ENCODE measurements around the gene TSSK6.

DNA sequence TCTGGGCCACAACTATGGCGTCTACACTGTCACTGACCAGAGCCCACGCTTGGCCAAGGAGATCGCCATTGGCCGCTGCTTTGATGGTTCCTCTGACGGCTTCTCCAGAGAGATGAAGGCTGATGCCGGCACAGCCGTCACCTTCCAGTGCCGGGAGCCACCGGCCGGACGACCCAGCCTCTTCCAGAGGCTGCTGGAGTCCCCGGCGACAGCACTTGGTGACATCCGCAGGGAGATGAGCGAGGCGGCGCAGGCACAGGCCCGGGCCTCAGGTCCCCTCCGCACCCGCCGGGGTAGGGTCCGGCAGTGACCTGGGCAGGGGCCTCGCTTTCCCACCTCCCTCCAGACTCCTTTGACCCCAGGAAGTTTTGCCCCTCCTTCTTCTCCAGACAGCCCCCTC, 30.4 kb upstream of the TSSK6 start:
- TF ChIP-seq, protein P1, sequence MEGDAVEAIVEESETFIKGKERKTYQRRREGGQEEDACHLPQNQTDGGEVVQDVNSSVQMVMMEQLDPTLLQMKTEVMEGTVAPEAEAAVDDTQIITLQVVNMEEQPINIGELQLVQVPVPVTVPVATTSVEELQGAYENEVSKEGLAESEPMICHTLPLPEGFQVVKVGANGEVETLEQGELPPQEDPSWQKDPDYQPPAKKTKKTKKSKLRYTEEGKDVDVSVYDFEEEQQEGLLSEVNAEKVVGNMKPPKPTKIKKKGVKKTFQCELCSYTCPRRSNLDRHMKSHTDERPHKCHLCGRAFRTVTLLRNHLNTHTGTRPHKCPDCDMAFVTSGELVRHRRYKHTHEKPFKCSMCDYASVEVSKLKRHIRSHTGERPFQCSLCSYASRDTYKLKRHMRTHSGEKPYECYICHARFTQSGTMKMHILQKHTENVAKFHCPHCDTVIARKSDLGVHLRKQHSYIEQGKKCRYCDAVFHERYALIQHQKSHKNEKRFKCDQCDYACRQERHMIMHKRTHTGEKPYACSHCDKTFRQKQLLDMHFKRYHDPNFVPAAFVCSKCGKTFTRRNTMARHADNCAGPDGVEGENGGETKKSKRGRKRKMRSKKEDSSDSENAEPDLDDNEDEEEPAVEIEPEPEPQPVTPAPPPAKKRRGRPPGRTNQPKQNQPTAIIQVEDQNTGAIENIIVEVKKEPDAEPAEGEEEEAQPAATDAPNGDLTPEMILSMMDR (conservative IDR thresholded peaks at IDR 0.05; ENCODE audit: low read depth in 2 of 2), result no peak
- TF ChIP-seq EZH2phosphoT487 (IDR thresholded peaks at IDR 0.05; ENCODE audit: unreplicated experiment) (no peak), JUNB (IDR thresholded peaks at IDR 0.05; ENCODE audit: unreplicated experiment) (no peak), EZH2 (IDR thresholded peaks at IDR 0.05; ENCODE audit: low read depth, unreplicated experiment) (no peak), STAT1 (IDR thresholded peaks at IDR 0.05; ENCODE audit: unreplicated experiment) (no peak), POLR2AphosphoS5 (IDR thresholded peaks at IDR 0.05; ENCODE audit: low read depth) (no peak), ZNF462 (CRISPR knock-in tag; IDR thresholded peaks at IDR 0.05) (no peak), CREB1 (CRISPR knock-in tag; IDR thresholded peaks at IDR 0.05; ENCODE audit: low read depth) (no peak), ETS1 (IDR thresholded peaks at IDR 0.05) (no peak)

Measured in GM23338 (cell line).